Nucleus accumbens (tissue), 56 donors: ENCODE results near the gene SRPK1.

Source experiments
- DNase-seq, 56 donors: peaks; one replicate each; lab custom pipeline; 2025; lab: John Stamatoyannopoulos, UW

Gene SRPK1

DNA sequence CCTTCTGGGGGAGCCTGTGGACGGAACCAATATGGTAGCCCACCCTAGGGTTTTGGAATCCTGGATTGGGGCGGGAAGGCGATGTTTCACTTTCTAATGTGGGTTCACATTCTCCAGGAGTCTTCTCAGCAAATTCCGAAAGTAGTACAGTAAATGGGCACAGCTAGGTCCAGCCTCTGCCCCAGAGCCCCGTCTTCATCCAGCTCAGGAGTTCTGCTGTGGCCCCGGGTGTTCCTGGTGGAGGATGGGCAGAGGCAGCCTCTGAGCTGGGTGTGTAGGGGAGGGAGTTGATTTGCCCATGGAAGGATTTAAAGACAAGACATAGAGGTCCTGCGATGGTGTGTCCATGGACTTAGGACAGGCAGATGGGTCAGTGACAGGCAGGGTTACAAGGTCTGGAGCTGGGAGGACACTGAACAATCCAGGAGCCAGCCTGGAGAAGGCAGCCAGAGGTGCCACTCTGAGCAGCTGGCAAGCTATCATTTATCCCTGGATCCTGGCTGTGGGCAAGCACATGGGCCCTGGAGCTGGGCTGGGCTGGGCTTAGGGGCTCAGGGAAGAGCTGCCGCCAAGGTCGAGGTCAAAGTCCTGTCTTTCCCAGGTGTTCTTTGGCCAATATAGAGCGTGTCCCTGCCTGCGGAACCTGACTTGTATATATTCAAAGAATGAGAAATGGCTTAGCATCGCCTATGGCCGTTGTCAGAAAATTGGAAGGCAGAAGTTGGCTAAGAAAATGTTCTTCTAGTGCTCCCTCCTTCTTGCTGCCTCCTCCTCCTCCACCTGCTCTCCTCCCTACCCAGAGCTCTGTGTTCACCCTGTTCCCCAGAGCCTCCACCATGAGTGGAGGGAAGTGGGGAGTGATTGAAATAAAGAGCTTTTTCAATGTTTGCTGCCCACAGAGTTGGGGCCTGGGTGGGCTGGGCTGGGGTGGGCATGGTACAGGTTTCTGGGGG, 133.4 kb downstream of the SRPK1 start:
- no peak for DNase-seq

DNA sequence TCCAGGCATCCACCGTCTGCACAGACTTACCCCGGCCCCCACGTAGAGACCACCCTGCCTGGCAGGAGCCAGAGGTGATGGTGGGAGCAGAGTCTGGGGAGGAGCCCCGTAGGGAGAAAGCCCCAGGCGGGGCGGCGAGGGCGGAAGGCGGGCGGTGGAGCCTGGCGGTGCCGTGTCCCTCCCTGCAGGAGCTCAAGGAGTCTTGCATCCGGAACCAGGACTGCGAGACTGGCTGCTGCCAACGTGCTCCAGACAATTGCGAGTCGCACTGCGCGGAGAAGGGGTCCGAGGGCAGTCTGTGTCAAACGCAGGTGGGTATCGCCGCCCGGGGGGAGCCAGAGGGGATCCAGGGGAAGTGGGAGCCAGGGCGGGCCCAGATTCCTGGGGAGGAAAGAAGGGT, 134.1 kb downstream of the SRPK1 start:
- DNase-seq, result no peak

DNA sequence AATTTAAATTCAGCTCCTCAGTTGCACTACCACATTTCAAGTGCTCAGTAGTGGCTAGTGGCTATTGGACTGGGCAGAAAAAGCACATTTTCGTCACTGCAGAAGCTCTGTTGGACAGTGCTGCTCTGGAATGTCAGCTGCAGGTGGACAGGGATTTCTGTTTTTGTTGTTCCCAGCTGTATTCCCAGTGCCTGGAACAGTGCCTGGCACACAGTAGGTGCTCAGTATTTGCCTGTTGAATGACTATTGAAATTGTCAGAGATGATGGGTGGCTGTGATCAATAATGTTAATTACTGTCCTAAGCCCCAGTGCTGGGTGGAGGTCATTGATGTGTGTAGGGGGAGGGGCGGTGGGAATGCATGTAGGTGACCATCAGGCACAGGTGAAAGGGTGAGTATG, 134.6 kb downstream of the SRPK1 start:
- no peak for DNase-seq

DNA sequence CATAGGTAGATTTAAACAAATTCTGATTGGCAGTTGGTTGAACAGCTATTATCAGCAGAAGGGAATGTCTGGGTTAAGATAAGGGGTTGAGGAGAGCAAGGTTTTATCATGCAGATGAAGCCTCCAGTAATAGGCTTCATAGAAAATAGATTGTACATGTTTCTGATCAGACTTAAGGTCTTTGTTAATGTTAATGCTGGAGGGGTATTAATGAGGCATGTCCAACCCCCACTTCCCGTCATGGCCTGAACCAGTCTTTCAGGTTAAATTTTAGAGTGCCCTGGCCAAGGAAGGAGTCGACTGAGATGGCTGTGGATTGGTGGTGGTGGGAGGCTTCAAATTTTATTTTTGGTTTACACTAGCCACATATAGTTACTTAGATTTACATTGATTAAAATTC, 136.7 kb downstream of the SRPK1 start:
- DNase-seq, result no peak
